Natural killer cell (primary cell): ENCODE data around the gene SLC39A11. TPM values are rescaled to one million over a fixed set of nuclear protein-coding genes. Genes with fewer than 3 reads are reported as not detected.

Experiments used
- ATAC-seq, 3 donors: fragments of 150-1000 bp in 2 of 3; fragments of 200-7000 bp in 1 of 3; cut with Tn5 transposase; 1 replicate in 1 of 3; 2 replicates in 2 of 3; pipeline ENCODE4 v1.10.0; 2021; ENCODE audit warnings: mild to moderate bottlenecking in 2 of 3, moderate library complexity in 2 of 3
- DNase-seq, 2 donors: peaks; one replicate each; pipeline versions ENCODE4 v3.0.0 to v3.0.0-alpha.2; 2013 to 2021; ENCODE audit warnings: mixed read lengths in 1 of 2
- H3K27ac ChIP-seq: one replicate; pipeline ENCODE4 v1.5.1; 2013; ENCODE audit warnings: mild to moderate bottlenecking, low read length
- H3K27me3 ChIP-seq: one replicate; pipeline ENCODE4 v1.6.1; 2013; ENCODE audit warnings: low read length; ENCODE audit not compliant: control insufficient read depth, insufficient read depth
- H3K36me3 ChIP-seq: one replicate; pipeline ENCODE4 v1.6.1; 2013; ENCODE audit warnings: low read length; ENCODE audit not compliant: control insufficient read depth, insufficient read depth
- H3K4me1 ChIP-seq: one replicate; pipeline ENCODE4 v1.6.1; 2013; ENCODE audit warnings: low read length; ENCODE audit not compliant: control insufficient read depth, insufficient read depth
- H3K4me3 ChIP-seq: one replicate; pipeline ENCODE4 v1.5.1; 2013; ENCODE audit warnings: low read length
- H3K9me3 ChIP-seq: one replicate; pipeline ENCODE4 v1.6.1; 2013; ENCODE audit warnings: low read length; ENCODE audit not compliant: control insufficient read depth, insufficient read depth
- H3K27ac Mint-ChIP-seq, 2 donors: one replicate each; pipeline ENCODE4 v1.8.0; 2022; ENCODE audit warnings: mild to moderate bottlenecking in 2 of 2, mixed read lengths in 2 of 2, moderate library complexity in 1 of 2
- H3K27me3 Mint-ChIP-seq, 2 donors: one replicate each; pipeline ENCODE4 v1.8.0; 2022; ENCODE audit warnings: low read depth in 2 of 2, mixed read lengths in 2 of 2
- H3K36me3 Mint-ChIP-seq: one replicate; pipeline ENCODE4 v1.8.0; 2022; ENCODE audit warnings: mixed read lengths
- H3K4me1 Mint-ChIP-seq, 2 donors: one replicate each; pipeline ENCODE4 v1.8.0; 2022; ENCODE audit warnings: mixed read lengths in 2 of 2
- H3K4me3 Mint-ChIP-seq: one replicate; pipeline ENCODE4 v1.8.0; 2022; ENCODE audit warnings: mild to moderate bottlenecking, moderate library complexity, mixed read lengths
- H3K9me3 Mint-ChIP-seq, 2 donors: one replicate each; pipeline ENCODE4 v1.8.0; 2022; ENCODE audit warnings: mixed read lengths in 2 of 2
- CTCF ChIP-seq: fragments of 200-600 bp; IDR thresholded peaks from one replicate; pipeline ENCODE4 v1.8.0; 2022; ENCODE audit warnings: antibody characterized with exemption
- whole genome bisulfite sequencing: methylation state at CpG from one replicate; pipeline ENCODE4 v1.1.7; 2013; ENCODE audit warnings: missing lambda C conversion rate; ENCODE audit not compliant: insufficient coverage; 5-methylcytosine and 5-hydroxymethylcytosine counted together
- intact Hi-C: fragments of 100-400 bp; cut with micrococcal nuclease; formaldehyde crosslinking; loops from one replicate; pipeline ENCODE4 v1.14.2; 2022
- total RNA-seq, 4 donors: library from RNA; stranded (reverse); fragments of 120-200 nt in 1 of 4; gene quantifications; one replicate each; pipeline versions ENCODE4 v1.2.3 to v1.2.4, GENCODE V29; 2013 to 2022

Gene SLC39A11
- total RNA-seq, 3 donors from 2014 or later (not counting 1 experiment from before 2014, with no cell fraction given): 32.6 to 44.9 (median 39.4) TPM

- H3K4me3 Mint-ChIP-seq: no peak overlapping the region
- no peak overlapping the region for H3K27ac ChIP-seq
- H3K4me3 ChIP-seq: no peak overlapping the region
- ATAC-seq (no peak), DNase-seq (no peak)
- peaks cover 0 to 4% of the 10 kb centered on the region in 2 donors for H3K4me1 Mint-ChIP-seq
- TF ChIP-seq CTCF: no peak
- H3K9me3 ChIP-seq: peaks cover 8% of the 10 kb centered on the region
- H3K4me1 ChIP-seq: no peaks in the 10 kb centered on the region
- peaks cover 18% of the 10 kb centered on the region for H3K36me3 Mint-ChIP-seq
- H3K27ac Mint-ChIP-seq: no peak overlapping the region
- no peaks in the 10 kb centered on the region for H3K27me3 Mint-ChIP-seq
- no peaks in the 10 kb centered on the region for H3K27me3 ChIP-seq
- H3K36me3 ChIP-seq: no peaks in the 10 kb centered on the region
- WGBS: 93% methylated on average over 9 of the region's 9 CpGs
- intact Hi-C loops: no loop called here
- peaks cover 3 to 14% of the 10 kb centered on the region in 2 donors for H3K9me3 Mint-ChIP-seq
Measured at GRCh38 chr17:72872396-72872795, 220.1 kb downstream of the SLC39A11 start.

DNA sequence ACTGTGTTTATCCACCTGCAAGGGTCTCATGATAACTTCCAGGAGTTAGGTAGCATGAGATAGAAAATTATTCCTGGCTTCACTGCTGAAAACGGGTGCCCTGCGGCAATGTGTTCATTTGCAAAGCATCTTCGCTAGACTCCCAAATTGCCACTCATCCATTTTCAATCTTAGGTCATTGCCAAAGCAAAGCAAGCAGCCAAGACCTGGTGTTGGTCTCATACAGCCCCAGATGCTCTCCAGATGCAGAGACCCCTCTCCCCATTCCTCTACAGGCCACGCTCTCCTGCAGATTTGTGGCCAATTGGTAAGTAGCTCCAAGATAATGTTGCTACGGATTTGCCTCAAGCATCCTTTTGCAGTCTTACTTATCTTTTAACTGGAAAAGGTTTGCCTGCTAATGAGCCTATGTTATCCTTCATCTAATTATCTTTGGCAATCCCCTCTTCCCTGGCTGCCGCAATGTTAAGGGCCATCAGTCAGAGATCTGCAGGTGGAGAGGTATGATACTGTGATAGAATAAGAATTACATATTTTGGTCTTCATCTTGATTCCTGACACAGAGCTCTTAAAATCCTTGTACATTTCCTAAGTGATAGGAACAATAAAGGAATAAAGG lies 222.0 kb downstream of the SLC39A11 start:
- Mint-ChIP-seq H3K27ac (no peak overlapping the region), H3K36me3 (no peaks in the 10 kb centered on the region), H3K9me3 (peaks cover 0 to 4% of the 10 kb centered on the region in 2 donors), H3K4me1 (peaks cover 4 to 5% of the 10 kb centered on the region in 2 donors), H3K4me3 (no peak overlapping the region), H3K27me3 (no peaks in the 10 kb centered on the region)
- no peaks in the 10 kb centered on the region for H3K4me1 ChIP-seq
- intact Hi-C loops: no loop called here
- TF ChIP-seq CTCF: no peak
- 98% methylated on average over 5 of the region's 6 CpGs for whole genome bisulfite sequencing
- DNase-seq (no peak), ATAC-seq (no peak)
- H3K9me3 ChIP-seq: no peaks in the 10 kb centered on the region
- no peaks in the 10 kb centered on the region for H3K36me3 ChIP-seq
- H3K27ac ChIP-seq: no peak overlapping the region
- H3K27me3 ChIP-seq: no peaks in the 10 kb centered on the region
- H3K4me3 ChIP-seq: no peak overlapping the region

GRCh38 chr17:72869630-72870029 lies 222.9 kb downstream of the SLC39A11 start:
- intact Hi-C loops: no loop called here
- Histone ChIP-seq H3K27ac (no peak overlapping the region), H3K4me3 (no peak overlapping the region), H3K4me1 (no peaks in the 10 kb centered on the region), H3K9me3 (no peaks in the 10 kb centered on the region), H3K27me3 (no peaks in the 10 kb centered on the region), H3K36me3 (no peaks in the 10 kb centered on the region)
- no peaks in the 10 kb centered on the region for H3K9me3 Mint-ChIP-seq
- no peak for DNase-seq
- no peak overlapping the region for H3K27ac Mint-ChIP-seq
- no peak for TF ChIP-seq CTCF
- ATAC-seq: no peak
- WGBS: 89% methylated on average over 7 of the region's 7 CpGs
- no peaks in the 10 kb centered on the region for H3K36me3 Mint-ChIP-seq
- no peak overlapping the region for H3K4me3 Mint-ChIP-seq
- no peaks in the 10 kb centered on the region for H3K27me3 Mint-ChIP-seq
- peaks cover 4 to 5% of the 10 kb centered on the region in 2 donors for H3K4me1 Mint-ChIP-seq

DNA sequence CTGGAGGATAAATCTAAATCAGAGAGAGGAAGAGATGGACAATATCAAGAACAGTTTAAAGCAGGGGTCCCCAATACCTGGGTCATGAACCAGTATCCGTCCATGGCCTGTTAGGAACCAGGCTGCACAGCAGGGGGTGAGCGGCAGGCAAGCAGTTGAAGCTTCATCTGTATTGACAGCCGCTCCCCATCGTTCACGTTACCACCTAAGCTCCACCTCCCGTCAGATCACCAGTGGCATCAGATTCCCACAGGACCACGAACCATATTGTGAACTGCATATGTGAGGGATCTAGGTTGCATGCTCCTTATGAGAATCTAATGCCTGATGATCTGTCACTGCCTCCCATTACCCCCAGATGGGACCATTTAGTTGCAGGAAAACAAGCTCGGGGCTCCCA lies 226.5 kb downstream of the SLC39A11 start:
- no peak for TF ChIP-seq CTCF
- intact Hi-C loops: no loop called here
- Histone ChIP-seq H3K36me3 (no peaks in the 10 kb centered on the region), H3K4me1 (no peaks in the 10 kb centered on the region), H3K4me3 (no peak overlapping the region), H3K9me3 (no peaks in the 10 kb centered on the region), H3K27ac (no peak overlapping the region), H3K27me3 (no peaks in the 10 kb centered on the region)
- Mint-ChIP-seq H3K9me3 (no peaks in the 10 kb centered on the region), H3K36me3 (no peaks in the 10 kb centered on the region), H3K27me3 (no peaks in the 10 kb centered on the region), H3K27ac (no peak overlapping the region), H3K4me1 (peaks cover 5 to 10% of the 10 kb centered on the region in 2 donors), H3K4me3 (no peak overlapping the region)
- WGBS: over 99% methylated on average over 7 of the region's 8 CpGs
- DNase-seq: no peak
- no peak for ATAC-seq
